MM.1S (cell line): Measurements from ENCODE around the gene PRDM7.

ENCODE experiments used
- EZH2phosphoT487 ChIP-seq: fragments of 300-600 bp; sonication (generic); IDR thresholded peaks from 2 replicates; pipeline ENCODE4 v1.6.1; 2018; ENCODE audit warnings: antibody characterized with exemption, low read length
- TF ChIP-seq, protein P1 (sequence below): fragments of 300-600 bp; sonication (generic); IDR thresholded peaks from 2 replicates; pipeline ENCODE4 v1.5.1; 2016; ENCODE audit warnings: antibody characterized with exemption, low read length, mixed read lengths

DNA sequence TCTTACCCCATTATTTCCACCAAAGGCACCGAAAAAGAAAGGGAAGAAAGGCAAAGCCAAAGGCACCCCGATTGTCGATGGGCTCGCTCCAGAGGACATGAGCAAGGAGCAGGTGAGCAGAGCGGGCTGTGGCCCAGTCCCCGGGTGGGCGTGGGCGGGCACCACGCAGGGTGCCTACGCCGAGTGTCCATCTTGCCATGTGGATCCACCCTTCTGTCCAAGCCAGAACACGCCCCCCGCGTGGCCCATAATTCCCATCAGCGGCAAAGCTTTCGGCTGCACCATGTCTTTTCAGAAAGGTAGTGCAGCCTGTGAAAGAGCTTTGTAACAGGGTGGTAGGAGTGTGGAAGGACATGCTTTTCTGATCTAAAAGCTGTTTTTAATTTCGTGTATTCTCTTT is 49.5 kb downstream of the PRDM7 start:
- TF ChIP-seq EZH2phosphoT487 = no peak
- TF ChIP-seq, protein P1, sequence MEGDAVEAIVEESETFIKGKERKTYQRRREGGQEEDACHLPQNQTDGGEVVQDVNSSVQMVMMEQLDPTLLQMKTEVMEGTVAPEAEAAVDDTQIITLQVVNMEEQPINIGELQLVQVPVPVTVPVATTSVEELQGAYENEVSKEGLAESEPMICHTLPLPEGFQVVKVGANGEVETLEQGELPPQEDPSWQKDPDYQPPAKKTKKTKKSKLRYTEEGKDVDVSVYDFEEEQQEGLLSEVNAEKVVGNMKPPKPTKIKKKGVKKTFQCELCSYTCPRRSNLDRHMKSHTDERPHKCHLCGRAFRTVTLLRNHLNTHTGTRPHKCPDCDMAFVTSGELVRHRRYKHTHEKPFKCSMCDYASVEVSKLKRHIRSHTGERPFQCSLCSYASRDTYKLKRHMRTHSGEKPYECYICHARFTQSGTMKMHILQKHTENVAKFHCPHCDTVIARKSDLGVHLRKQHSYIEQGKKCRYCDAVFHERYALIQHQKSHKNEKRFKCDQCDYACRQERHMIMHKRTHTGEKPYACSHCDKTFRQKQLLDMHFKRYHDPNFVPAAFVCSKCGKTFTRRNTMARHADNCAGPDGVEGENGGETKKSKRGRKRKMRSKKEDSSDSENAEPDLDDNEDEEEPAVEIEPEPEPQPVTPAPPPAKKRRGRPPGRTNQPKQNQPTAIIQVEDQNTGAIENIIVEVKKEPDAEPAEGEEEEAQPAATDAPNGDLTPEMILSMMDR = no peak
